ENCODE data around the gene APAF1.

APAF1 gene

DNA sequence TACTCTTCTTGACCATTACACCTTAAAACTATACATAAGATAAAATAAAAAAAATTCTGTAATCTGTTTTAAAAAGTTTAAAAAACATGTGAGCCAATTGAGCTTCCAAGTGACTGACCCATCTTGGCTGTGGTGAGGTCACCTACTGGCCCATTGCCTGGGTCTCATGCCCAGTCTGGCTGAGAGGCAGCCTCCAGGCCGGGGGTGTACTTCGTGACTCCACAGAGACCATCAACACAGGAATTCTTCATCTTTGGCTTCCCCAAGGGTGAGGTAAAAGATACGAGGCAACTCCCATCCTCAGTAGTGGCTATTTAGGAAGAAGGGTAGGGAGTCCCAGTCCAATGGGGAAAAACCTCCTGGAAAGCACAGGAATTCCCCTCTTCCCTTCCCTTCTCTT lies 113.2 kb downstream of the APAF1 start:
- peak; percentile 78 for DNase-seq (ENCODE audit: low spot score)

DNA sequence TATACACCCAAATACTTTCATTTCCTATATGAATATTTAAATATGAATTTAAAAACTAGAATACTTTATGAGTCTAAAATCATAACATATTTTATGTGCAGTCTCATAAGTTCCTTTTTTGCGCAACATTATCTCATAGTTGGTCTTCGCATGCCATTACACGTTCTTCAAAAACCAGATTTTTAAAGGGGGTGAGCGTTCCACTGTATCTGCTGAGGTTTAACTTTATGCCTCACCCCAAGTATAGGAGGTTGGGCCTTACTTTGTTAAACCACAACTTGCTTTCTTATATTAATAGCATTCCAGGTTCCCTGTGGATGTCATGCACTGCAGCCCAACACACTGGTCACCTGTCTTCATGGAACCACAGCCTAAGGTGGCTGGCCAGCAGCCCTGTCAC lies 118.6 kb downstream of the APAF1 start:
- DNase-seq (ENCODE audit: low spot score), result no peak

DNA sequence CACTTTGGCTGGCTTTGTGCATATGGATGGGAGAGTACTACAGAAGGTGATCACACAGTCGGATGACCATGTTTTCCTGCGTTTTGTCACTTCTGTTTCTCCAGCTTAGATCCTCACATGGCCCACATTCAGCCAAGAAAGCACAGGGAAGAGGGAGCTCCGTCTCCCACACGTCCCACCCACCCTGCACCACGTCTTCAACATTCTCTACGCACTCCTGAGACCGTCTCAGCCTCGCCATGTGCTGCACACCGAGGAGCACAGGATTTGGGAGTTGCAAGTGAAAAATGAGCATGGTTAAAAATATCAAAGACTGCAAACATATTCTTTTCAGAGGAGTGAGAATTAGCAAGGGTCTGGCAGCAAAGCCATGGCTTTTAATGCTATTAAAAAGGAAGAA lies 122.2 kb downstream of the APAF1 start:
- no peak for DNase-seq (ENCODE audit: low spot score)

DNA sequence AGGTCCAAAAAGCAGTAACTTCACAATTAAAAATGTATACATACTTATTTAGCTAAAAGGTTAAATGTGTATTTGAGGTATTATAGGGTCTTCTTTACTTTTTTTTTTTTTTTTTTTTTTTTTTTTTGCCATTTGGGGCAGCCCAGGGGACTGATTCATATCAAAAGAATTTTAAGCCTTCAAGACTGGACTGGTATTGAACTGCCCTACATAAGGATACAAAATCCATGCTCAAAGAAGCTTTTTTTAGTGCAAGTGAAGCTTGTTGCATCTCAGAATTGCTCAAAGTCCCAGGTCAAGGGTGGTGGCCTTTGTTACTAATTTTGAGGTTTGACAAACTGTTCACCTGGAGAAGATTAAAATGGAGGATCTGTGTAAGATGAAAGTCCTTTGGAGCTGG lies 124.0 kb downstream of the APAF1 start:
- DNase-seq (ENCODE audit: low spot score), result no peak

GRCh38 chr12:98770230-98770629 lies 125.1 kb downstream of the APAF1 start:
- no peak for DNase-seq (ENCODE audit: low spot score)

GRCh38 chr12:98771811-98772752 lies 127.0 kb downstream of the APAF1 start:
- no peak for DNase-seq (ENCODE audit: low spot score)

DNA sequence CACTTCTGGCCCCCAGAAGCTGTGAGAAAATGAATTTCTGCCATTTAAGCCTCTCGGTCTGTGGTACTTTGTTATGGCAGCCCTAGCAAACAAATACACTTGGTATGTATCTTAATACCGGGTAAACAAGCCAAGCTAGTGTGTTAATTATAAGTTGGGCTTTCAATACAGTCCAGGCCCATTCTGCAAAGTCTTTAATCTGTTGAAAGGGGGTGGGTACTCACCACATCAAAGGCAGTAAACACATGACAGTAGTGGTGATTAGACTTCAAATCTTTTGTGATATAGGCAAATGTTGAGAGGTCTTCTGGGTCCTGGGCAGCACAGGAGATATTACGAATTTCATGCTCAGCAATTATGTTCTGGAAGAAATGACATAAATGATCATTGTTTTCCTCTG lies 127.7 kb downstream of the APAF1 start:
- DNase-seq (ENCODE audit: low spot score), result no peak

DNA sequence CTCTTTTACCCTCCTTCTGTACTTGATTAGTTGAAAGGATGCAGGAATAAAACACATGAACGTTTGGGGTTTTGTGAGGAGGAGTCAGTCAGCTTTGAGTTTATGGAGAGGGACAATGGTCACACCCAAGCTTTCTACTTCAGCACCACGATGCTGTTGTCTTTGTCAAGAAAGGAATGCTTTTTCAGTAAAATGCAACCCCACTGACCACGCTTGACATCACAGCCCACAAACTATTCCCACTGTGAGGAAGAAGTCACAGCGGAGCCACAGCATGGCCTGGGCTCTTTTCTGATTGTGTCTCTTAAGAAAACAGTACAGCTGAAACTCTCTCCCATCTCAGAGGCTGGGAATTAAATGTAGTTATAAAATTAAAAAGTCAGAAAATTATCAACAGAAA lies 135.2 kb downstream of the APAF1 start:
- peak; percentile 24 for DNase-seq (ENCODE audit: low spot score)

DNA sequence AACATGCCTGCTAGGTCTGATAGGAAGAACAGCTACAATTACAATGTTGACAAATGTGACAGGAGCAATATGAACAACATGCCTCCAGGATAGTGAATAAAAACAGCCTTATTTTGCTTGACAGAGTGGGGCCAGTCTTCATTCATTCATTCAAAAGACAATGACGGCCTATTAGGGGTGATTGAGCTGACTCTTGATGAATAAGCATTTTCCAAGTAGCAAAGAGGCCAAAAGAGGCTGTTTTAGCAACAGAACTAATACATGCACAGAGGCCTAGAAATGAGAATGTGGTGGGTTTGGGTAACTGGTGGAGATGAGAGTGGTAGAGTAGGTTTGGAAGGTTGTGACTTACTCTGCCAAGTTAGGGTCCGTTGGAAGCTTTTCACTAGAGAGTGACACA lies 138.3 kb downstream of the APAF1 start:
- no peak for DNase-seq (ENCODE audit: low spot score)
